LNCAP (cell line): ENCODE measurements around the gene SEZ6L.
A peak's percentile ranks its signal among the peaks of the same experiment; 100 is the strongest.

Experiments
- CTCF ChIP-seq: fragments of 450-650 bp; IDR thresholded peaks from 2 replicates; pipeline ENCODE4 v1.5.1; 2017; ENCODE audit warnings: mild to moderate bottlenecking

Gene SEZ6L

GRCh38 chr22:26362471-26362870 lies 193.2 kb downstream of the SEZ6L start:
- no peak for TF ChIP-seq CTCF

- peak; percentile 79 for TF ChIP-seq CTCF
Measured at GRCh38 chr22:26364066-26365015, 195.1 kb downstream of the SEZ6L start.

- peak; percentile 97 for TF ChIP-seq CTCF
Measured at GRCh38 chr22:26367402-26368245, 198.4 kb downstream of the SEZ6L start.

- TF ChIP-seq CTCF: no peak
Measured at GRCh38 chr22:26372890-26373289, 203.6 kb downstream of the SEZ6L start.

- no peak for TF ChIP-seq CTCF
Measured at GRCh38 chr22:26374391-26375026, 205.2 kb downstream of the SEZ6L start.

GRCh38 chr22:26377170-26377830 lies 208.0 kb downstream of the SEZ6L start:
- TF ChIP-seq CTCF: no peak
